Gastroesophageal sphincter (tissue), 3 donors: ENCODE measurements around the gene CCL8.

Source experiments
- EP300 ChIP-seq: sonication (generic); formaldehyde crosslinking; IDR thresholded peaks from one replicate; pipeline ENCODE4 v1.6.1; 2017; ENCODE audit warnings: antibody characterized with exemption, mild to moderate bottlenecking
- POLR2A ChIP-seq, 2 donors: fragments of 450-650 bp; IDR thresholded peaks; one replicate each; pipeline ENCODE4 v1.6.1; 2017; ENCODE audit warnings: antibody characterized with exemption in 2 of 2, mild to moderate bottlenecking in 2 of 2, moderate library complexity in 1 of 2
- TF ChIP-seq, protein P1 (sequence below), 4 experiments: fragments of 200-600 bp in 2 of 4; fragments of 450-650 bp in 2 of 4; sonication (generic) in 1 of 4; IDR thresholded peaks; one replicate each; pipeline ENCODE4 v1.5.1; 2017 to 2019; ENCODE audit warnings: antibody characterized with exemption in 4 of 4, mild to moderate bottlenecking in 2 of 4, moderate library complexity in 2 of 4

DNA sequence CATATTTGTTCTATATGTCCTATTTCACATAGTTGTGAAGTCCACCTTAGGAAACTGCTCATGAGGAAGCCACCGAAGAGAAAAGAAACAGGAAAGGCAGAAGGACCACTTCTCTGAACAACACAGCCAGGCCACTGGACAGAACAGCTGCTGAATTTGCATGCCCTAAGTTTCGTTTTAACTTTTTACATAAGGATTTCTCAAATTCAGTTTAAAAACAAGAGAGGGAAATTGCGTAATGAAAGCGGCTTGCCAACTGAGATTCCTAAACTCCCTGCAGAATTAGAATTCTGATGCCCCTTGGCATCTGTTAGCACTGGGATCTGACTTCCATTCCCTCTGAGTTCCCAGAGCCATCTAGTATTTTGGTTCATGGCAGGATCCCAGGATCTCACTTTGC is 5.0 kb upstream of the CCL8 start:
- TF ChIP-seq POLR2A (IDR thresholded peaks at IDR 0.05) (no peak), EP300 (peak; percentile 4)
- TF ChIP-seq, protein P1, sequence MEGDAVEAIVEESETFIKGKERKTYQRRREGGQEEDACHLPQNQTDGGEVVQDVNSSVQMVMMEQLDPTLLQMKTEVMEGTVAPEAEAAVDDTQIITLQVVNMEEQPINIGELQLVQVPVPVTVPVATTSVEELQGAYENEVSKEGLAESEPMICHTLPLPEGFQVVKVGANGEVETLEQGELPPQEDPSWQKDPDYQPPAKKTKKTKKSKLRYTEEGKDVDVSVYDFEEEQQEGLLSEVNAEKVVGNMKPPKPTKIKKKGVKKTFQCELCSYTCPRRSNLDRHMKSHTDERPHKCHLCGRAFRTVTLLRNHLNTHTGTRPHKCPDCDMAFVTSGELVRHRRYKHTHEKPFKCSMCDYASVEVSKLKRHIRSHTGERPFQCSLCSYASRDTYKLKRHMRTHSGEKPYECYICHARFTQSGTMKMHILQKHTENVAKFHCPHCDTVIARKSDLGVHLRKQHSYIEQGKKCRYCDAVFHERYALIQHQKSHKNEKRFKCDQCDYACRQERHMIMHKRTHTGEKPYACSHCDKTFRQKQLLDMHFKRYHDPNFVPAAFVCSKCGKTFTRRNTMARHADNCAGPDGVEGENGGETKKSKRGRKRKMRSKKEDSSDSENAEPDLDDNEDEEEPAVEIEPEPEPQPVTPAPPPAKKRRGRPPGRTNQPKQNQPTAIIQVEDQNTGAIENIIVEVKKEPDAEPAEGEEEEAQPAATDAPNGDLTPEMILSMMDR (IDR thresholded peaks at IDR 0.05), result no peak
